HG02610 (cell line): Measurements from ENCODE around the gene PKHD1.

Experiments
- ATAC-seq: cut with Tn5 transposase; IDR thresholded peaks from one replicate; pipeline ENCODE4 v1.9.1; 2021; ENCODE audit warnings: mild to moderate bottlenecking, moderate library complexity; ENCODE audit not compliant: unreplicated experiment

The PKHD1 gene

DNA sequence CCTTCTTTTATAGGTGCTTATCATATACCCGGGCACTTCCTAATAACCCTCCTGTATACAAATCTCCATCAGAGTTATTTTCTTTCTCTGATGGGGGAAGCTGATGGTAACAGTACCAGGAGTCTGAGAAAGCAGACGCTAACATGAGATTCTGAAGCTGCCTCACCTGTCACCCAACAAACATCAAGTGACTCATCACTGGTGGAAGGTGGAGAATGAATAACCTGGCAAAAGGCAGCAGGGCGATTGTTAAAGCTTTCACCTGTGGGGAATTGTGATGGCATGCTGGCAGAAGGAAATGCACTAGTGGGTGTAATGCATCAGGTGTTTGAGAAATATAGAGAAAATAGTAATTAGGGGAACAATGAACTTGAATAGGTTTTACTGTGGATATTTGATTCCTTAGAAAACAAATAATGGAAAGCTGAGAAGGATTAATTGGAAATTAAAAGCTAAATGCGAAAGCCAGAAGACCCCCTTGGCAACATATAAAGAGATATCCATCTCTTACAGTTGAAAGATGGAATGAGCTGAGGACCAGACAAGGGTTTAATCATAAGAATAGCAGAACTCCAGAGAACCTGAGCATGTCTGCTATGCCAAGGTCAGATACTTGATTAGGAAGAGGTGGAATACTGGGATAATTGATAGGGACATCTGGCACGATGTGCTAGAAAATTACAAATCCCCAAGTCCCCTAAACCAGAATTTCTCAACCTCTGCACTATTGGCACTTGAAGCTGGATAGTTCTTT lies 517.1 kb downstream of the PKHD1 start:
- ATAC-seq: no peak

DNA sequence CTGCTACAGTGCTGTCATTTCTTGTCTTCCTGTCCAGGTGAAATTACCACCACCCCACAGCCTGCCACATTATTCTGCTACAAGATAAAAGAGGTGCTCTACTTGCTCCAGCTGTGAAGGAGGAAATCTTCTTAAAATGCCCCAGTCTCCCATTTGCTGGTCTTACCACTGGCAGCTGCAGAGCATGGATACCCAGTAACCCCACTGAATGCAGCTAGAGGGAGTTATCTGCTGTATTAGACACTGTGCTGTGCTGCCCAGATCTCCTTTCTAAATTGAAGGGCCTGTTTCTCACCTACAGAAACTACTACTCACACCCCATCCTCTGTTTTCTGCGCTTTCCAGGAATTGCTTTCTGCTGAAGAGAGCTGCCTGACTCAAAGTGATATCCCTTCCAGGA lies 517.8 kb downstream of the PKHD1 start:
- ATAC-seq: no peak

DNA sequence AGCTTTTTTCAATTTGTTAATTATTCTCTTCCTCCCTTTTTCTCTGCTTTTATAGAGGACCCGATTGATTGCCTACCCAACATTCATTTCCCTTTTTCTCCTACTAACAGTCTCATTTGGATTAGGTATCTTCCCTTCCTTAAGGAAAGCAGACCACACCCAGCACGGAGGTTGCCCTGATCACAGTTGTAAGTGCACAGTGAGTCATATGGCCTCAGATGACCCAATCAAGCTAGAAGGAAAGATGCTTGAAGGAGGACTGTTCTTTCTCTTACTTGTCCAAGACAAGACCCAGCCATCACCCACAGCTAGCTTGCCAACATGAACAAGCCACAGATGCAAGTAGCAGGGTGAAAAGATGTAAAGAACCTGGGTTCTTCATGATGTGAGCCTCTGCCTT lies 518.6 kb downstream of the PKHD1 start:
- no peak for ATAC-seq

DNA sequence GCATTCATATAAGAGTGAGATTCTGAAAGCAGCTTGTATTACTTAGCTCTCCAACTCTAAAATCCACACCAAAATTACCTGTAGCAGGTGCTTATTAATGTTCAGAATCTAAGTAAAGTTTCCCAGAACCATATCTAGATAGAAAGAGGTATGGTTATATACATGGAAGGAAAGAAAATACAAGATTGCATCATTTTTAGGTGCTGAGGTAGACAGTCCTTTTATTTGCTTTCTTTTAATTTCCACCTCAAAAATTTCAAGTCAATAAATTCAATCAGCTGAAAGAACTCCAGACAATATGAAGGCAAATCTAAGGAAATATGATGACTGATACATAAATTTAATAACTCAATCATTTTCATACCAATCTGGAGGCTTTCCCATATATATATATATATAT lies 521.9 kb downstream of the PKHD1 start:
- no peak for ATAC-seq
